Trophoblast cell (in vitro differentiated cells and primary cell): ENCODE data around the gene TRIM15.

Source experiments
- DNase-seq, 2 donors: peaks; one replicate each; pipeline ENCODE4 v3.0.0-alpha.2; 2016
- H2AFZ ChIP-seq: 2 replicates; pipeline ENCODE4 v1.6.1; 2013; ENCODE audit warnings: low read length, moderate library complexity, mild to moderate bottlenecking; ENCODE audit not compliant: insufficient read depth, poor library complexity
- H2AK5ac ChIP-seq: 2 replicates; pipeline ENCODE4 v1.6.1; 2013; ENCODE audit warnings: mild to moderate bottlenecking, low read length
- H2BK120ac ChIP-seq: 2 replicates; pipeline ENCODE4 v1.6.1; 2013; ENCODE audit warnings: low read length, mild to moderate bottlenecking, moderate library complexity; ENCODE audit not compliant: insufficient read depth, poor library complexity
- H2BK12ac ChIP-seq: 2 replicates; pipeline ENCODE4 v1.6.1; 2013; ENCODE audit warnings: mild to moderate bottlenecking, low read length, moderate library complexity
- H2BK5ac ChIP-seq: 2 replicates; pipeline ENCODE4 v1.6.1; 2013; ENCODE audit warnings: low read length, low read depth, moderate library complexity, mild to moderate bottlenecking; ENCODE audit not compliant: poor library complexity
- H3K14ac ChIP-seq: 2 replicates; pipeline ENCODE4 v1.6.1; 2013; ENCODE audit warnings: mild to moderate bottlenecking, low read length
- H3K18ac ChIP-seq: 2 replicates; pipeline ENCODE4 v1.6.1; 2013; ENCODE audit warnings: mild to moderate bottlenecking, low read length
- H3K23ac ChIP-seq: 2 replicates; pipeline ENCODE4 v1.6.1; 2013; ENCODE audit warnings: low read length
- H3K27ac ChIP-seq: 2 replicates; pipeline ENCODE4 v1.5.1; 2013; ENCODE audit warnings: low read depth, mild to moderate bottlenecking, inconsistent platforms, low read length, moderate library complexity
- H3K27me3 ChIP-seq: 2 replicates; pipeline ENCODE4 v1.6.1; 2013; ENCODE audit warnings: inconsistent platforms, mild to moderate bottlenecking, low read length, moderate library complexity; ENCODE audit not compliant: insufficient read depth
- H3K36me3 ChIP-seq, 2 experiments: 1 replicate in 1 of 2; 2 replicates in 1 of 2; pipeline ENCODE4 v1.6.1; 2013; ENCODE audit warnings: low read length in 2 of 2, mild to moderate bottlenecking in 2 of 2, moderate library complexity in 1 of 2; ENCODE audit not compliant: insufficient read depth in 2 of 2, control insufficient read depth in 1 of 2
- H3K4ac ChIP-seq: 2 replicates; pipeline ENCODE4 v1.6.1; 2013; ENCODE audit warnings: low read depth, mild to moderate bottlenecking, low read length, moderate library complexity
- H3K4me1 ChIP-seq, 2 experiments: 1 replicate in 1 of 2; 2 replicates in 1 of 2; pipeline ENCODE4 v1.6.1; 2013; ENCODE audit warnings: low read length in 2 of 2, mild to moderate bottlenecking in 2 of 2, moderate library complexity in 1 of 2; ENCODE audit not compliant: insufficient read depth in 2 of 2, control insufficient read depth in 1 of 2
- H3K4me2 ChIP-seq: 2 replicates; pipeline ENCODE4 v1.6.1; 2013; ENCODE audit warnings: inconsistent platforms, mild to moderate bottlenecking, low read length, moderate library complexity
- H3K4me3 ChIP-seq: 2 replicates; pipeline ENCODE4 v1.5.1; 2013; ENCODE audit warnings: mild to moderate bottlenecking, low read depth, low read length, inconsistent platforms
- H3K79me1 ChIP-seq: one replicate; pipeline ENCODE4 v1.6.1; 2013; ENCODE audit warnings: low read length
- H3K79me2 ChIP-seq: 2 replicates; pipeline ENCODE4 v1.6.1; 2013; ENCODE audit warnings: low read length, mild to moderate bottlenecking; ENCODE audit not compliant: control insufficient read depth, insufficient read depth, poor library complexity
- H3K9ac ChIP-seq: 2 replicates; pipeline ENCODE4 v1.6.1; 2013; ENCODE audit warnings: mild to moderate bottlenecking, low read length
- H3K9me3 ChIP-seq: 2 replicates; pipeline ENCODE4 v1.6.1; 2013; ENCODE audit warnings: low read depth, mild to moderate bottlenecking, control low read depth, inconsistent platforms, low read length; ENCODE audit not compliant: insufficient read depth
- H4K12ac ChIP-seq: 2 replicates; pipeline ENCODE4 v1.6.1; 2013; ENCODE audit warnings: low read depth, mild to moderate bottlenecking, low read length, moderate library complexity
- H4K8ac ChIP-seq: 2 replicates; pipeline ENCODE4 v1.6.1; 2013; ENCODE audit warnings: low read depth, mild to moderate bottlenecking, low read length, moderate library complexity
- H4K91ac ChIP-seq: one replicate; pipeline ENCODE4 v1.6.1; 2013; ENCODE audit warnings: low read depth, mild to moderate bottlenecking, low read length, moderate library complexity
- WGBS: extraction: QIAGEN DNeasy Blood & Tissue Kit; methylation state at CpG from one replicate; pipeline ENCODE4 v1.1.7; 2013; ENCODE audit warnings: missing lambda C conversion rate; ENCODE audit not compliant: insufficient read length, insufficient coverage; ENCODE audit errors: extremely low coverage; 5-methylcytosine and 5-hydroxymethylcytosine counted together

Gene TRIM15

GRCh38 chr6:30149234-30149633, 14.1 kb upstream of the TRIM15 start:
- H3K4me1 ChIP-seq: no peaks in the 10 kb centered on the region
- H3K36me3 ChIP-seq: no peaks in the 10 kb centered on the region
- no peak overlapping the region for H2AK5ac ChIP-seq
- no peaks in the 10 kb centered on the region for H3K27me3 ChIP-seq
- no peak overlapping the region for H3K4me3 ChIP-seq
- no peak for DNase-seq
- no peak overlapping the region for H4K8ac ChIP-seq
- H2BK120ac ChIP-seq: no peak overlapping the region
- no peak overlapping the region for H3K4me2 ChIP-seq
- no peaks in the 10 kb centered on the region for H3K79me1 ChIP-seq
- H4K12ac ChIP-seq: no peak overlapping the region
- no peaks in the 10 kb centered on the region for H3K79me2 ChIP-seq
- H2AFZ ChIP-seq: no peak overlapping the region
- H3K4ac ChIP-seq: no peak overlapping the region
- no peak overlapping the region for H2BK12ac ChIP-seq
- H4K91ac ChIP-seq: no peak overlapping the region
- WGBS: no CpG with 5 or more reads among the region's 3 CpGs
- no peak overlapping the region for H3K9ac ChIP-seq
- no peak overlapping the region for H2BK5ac ChIP-seq
- H3K18ac ChIP-seq: no peak overlapping the region
- H3K14ac ChIP-seq: no peak overlapping the region
- no peak overlapping the region for H3K27ac ChIP-seq
- H3K23ac ChIP-seq: no peak overlapping the region
- H3K9me3 ChIP-seq: no peaks in the 10 kb centered on the region

GRCh38 chr6:30149858-30150550, 13.3 kb upstream of the TRIM15 start:
- no peak overlapping the region for H3K4me3 ChIP-seq
- no peak overlapping the region for H2BK12ac ChIP-seq
- no peak overlapping the region for H4K91ac ChIP-seq
- no peak overlapping the region for H3K18ac ChIP-seq
- H3K36me3 ChIP-seq: no peaks in the 10 kb centered on the region
- no peak overlapping the region for H3K9ac ChIP-seq
- H3K9me3 ChIP-seq: no peaks in the 10 kb centered on the region
- no peak overlapping the region for H2BK120ac ChIP-seq
- no peak overlapping the region for H3K14ac ChIP-seq
- H2BK5ac ChIP-seq: no peak overlapping the region
- H3K79me1 ChIP-seq: no peaks in the 10 kb centered on the region
- WGBS: no CpG with 5 or more reads among the region's 7 CpGs
- H3K27ac ChIP-seq: no peak overlapping the region
- no peak overlapping the region for H3K23ac ChIP-seq
- no peaks in the 10 kb centered on the region for H3K79me2 ChIP-seq
- no peak overlapping the region for H3K4ac ChIP-seq
- no peak overlapping the region for H2AK5ac ChIP-seq
- no peak overlapping the region for H3K4me2 ChIP-seq
- peak; percentile 15 to 37 for DNase-seq
- H3K4me1 ChIP-seq: no peaks in the 10 kb centered on the region
- H3K27me3 ChIP-seq: no peaks in the 10 kb centered on the region
- no peak overlapping the region for H2AFZ ChIP-seq
- H4K8ac ChIP-seq: no peak overlapping the region
- H4K12ac ChIP-seq: no peak overlapping the region

GRCh38 chr6:30150671-30151395, 12.5 kb upstream of the TRIM15 start:
- Histone ChIP-seq H3K79me1 (no peaks in the 10 kb centered on the region), H3K14ac (no peak overlapping the region), H3K36me3 (no peaks in the 10 kb centered on the region), H4K8ac (no peak overlapping the region), H3K79me2 (no peaks in the 10 kb centered on the region), H3K4me1 (no peaks in the 10 kb centered on the region), H3K4me3 (no peak overlapping the region), H2BK12ac (no peak overlapping the region), H3K9ac (no peak overlapping the region), H3K4ac (no peak overlapping the region), H3K18ac (no peak overlapping the region), H3K27ac (no peak overlapping the region), H2AFZ (no peak overlapping the region), H3K9me3 (no peaks in the 10 kb centered on the region), H3K23ac (no peak overlapping the region), H2BK120ac (no peak overlapping the region), H4K12ac (no peak overlapping the region), H3K4me2 (no peak overlapping the region), H2BK5ac (no peak overlapping the region), H3K27me3 (no peaks in the 10 kb centered on the region), H2AK5ac (no peak overlapping the region), H4K91ac (no peak overlapping the region)
- no peak for DNase-seq
- WGBS: no CpG with 5 or more reads among the region's 10 CpGs

GRCh38 chr6:30151580-30151979, 11.8 kb upstream of the TRIM15 start:
- Histone ChIP-seq H2BK12ac (no peak overlapping the region), H3K9ac (no peak overlapping the region), H3K14ac (no peak overlapping the region), H3K4me1 (no peaks in the 10 kb centered on the region), H3K18ac (no peak overlapping the region), H3K9me3 (no peaks in the 10 kb centered on the region), H3K27ac (no peak overlapping the region), H3K4me2 (no peak overlapping the region), H3K4me3 (no peak overlapping the region), H4K12ac (no peak overlapping the region), H3K36me3 (no peaks in the 10 kb centered on the region), H3K23ac (no peak overlapping the region), H2AK5ac (no peak overlapping the region), H2BK5ac (no peak overlapping the region), H2AFZ (no peak overlapping the region), H3K27me3 (no peaks in the 10 kb centered on the region), H3K4ac (no peak overlapping the region), H4K8ac (no peak overlapping the region), H4K91ac (no peak overlapping the region), H2BK120ac (no peak overlapping the region), H3K79me1 (no peaks in the 10 kb centered on the region), H3K79me2 (no peaks in the 10 kb centered on the region)
- DNase-seq: no peak
- no CpG with 5 or more reads among the region's 3 CpGs for WGBS
